GM12874 (cell line): ENCODE results near the gene AJUBA.

ENCODE experiments used
- TF ChIP-seq, protein P1 (sequence below): IDR thresholded peaks from 2 replicates; pipeline ENCODE4 v1.5.1; 2011; ENCODE audit warnings: low read depth, mild to moderate bottlenecking, control low read depth, low read length, moderate library complexity; ENCODE audit not compliant: insufficient read depth

The AJUBA gene

GRCh38 chr14:22981090-22981875 is 1.1 kb downstream of the AJUBA start:
- TF ChIP-seq, protein P1, sequence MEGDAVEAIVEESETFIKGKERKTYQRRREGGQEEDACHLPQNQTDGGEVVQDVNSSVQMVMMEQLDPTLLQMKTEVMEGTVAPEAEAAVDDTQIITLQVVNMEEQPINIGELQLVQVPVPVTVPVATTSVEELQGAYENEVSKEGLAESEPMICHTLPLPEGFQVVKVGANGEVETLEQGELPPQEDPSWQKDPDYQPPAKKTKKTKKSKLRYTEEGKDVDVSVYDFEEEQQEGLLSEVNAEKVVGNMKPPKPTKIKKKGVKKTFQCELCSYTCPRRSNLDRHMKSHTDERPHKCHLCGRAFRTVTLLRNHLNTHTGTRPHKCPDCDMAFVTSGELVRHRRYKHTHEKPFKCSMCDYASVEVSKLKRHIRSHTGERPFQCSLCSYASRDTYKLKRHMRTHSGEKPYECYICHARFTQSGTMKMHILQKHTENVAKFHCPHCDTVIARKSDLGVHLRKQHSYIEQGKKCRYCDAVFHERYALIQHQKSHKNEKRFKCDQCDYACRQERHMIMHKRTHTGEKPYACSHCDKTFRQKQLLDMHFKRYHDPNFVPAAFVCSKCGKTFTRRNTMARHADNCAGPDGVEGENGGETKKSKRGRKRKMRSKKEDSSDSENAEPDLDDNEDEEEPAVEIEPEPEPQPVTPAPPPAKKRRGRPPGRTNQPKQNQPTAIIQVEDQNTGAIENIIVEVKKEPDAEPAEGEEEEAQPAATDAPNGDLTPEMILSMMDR, result no peak

DNA sequence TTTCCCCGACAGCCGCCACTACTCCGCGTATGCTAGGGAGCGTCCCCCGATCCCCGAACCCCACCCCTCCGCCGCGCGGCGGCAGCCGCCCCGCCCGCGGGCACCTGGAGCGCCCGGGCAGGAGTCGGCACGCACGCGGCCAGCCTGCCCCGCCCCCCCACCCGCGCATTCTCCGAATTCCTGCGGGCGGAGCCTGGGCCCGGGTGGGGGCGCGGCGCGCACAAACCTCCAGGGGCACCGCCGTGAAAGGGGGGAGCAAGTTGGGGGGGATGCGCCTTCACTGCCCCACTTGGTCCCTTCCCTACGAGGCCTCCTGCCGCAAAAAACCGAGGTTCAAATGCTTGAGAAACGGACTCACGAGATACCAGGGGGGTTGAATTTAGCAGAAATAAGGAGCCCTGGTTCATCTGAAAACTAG is 1.7 kb downstream of the AJUBA start:
- TF ChIP-seq, protein P1, result no peak

DNA sequence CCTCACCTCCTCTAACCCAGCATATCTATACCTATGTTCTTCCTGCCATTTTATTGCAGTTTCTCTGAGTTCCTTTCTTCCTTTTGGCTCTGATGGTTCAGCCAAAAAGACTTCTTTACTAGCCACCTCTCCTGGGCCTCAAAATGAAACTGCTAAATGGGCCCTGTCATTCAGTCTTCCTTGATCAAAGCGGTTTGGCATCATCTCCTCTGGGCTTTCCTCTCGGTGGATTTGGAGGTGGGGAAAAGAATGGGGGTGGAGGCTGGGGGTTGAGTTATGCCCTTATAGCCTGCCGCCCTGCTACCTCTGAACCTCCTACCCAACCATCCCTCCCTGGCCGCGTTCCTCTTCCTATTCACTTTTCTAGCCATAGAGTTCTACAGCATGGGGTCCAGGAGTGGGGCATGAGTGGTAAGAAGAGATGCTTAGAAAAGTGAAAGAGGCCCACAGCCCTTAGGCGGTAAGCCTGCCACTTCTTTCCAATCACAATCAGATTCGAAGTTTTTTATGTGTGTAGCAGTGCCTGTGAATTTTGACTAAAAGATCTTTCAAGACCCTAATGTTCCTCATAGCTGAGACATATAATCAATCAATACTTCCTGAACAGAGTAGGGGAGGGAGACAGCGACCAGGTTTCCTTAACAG is 2.5 kb downstream of the AJUBA start:
- TF ChIP-seq, protein P1, result no peak

GRCh38 chr14:22978981-22979671 is 3.2 kb downstream of the AJUBA start:
- TF ChIP-seq, protein P1, result no peak

DNA sequence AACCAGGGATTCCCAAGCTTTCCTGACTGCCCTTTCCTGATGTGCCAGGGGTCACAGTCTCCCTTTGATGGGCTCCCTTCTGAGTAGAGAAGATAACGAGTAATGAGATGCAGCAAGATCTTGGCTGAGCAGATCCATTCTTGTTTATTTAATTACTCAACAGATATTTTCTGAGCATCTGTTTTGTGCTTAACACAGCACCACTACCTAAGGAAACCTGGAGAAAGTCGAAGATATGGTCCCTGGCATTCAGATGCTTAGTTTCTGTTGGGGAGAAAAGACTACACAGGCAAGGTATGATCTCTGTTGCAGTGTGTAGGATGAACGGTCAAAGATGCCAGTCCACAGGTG is 3.9 kb downstream of the AJUBA start:
- TF ChIP-seq, protein P1, result no peak

DNA sequence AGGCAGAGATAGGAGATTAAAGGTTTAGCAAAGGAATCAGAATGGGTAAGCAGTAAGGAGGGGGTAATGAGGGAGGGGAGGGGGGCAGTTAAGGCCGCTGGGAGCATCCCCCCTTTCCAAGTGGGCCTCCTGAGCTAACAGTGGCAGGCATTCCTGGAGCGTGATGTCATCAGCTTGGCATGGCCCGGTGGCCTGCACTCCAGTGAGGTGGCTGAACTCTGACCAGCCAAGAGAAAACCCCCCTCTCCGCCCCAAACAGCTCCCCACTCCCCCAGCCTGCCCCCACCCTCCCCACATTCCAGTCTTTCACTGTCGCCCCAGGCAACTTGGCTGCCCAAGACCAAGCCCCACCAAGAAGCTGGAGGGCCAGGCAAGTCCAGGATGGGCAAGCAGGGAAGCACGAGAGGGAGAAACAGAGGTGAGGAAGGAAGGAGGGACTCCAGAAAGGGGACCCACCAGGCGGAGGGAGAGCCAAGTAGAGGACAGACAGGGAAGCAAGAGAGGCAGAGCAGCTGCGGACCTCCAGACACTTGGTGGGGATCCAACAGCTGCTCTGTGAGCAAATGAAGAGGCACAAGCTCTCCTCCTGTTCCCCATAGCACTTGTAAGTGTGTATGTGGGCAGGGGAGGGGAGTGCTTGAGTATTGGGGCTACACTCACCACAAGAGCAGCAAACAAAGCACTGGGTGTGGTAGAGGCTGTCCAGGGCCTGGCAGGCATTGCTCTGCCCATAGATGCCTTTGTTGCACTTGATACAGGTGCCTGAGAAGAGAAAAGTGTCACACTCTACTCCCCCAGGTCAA is 4.5 kb downstream of the AJUBA start:
- TF ChIP-seq, protein P1, result no peak

GRCh38 chr14:22977434-22977683 is 5.0 kb downstream of the AJUBA start:
- TF ChIP-seq, protein P1, result no peak
